ENCODE results near the gene SVOP.
A peak's percentile ranks its signal among the peaks of the same experiment; 100 is the strongest.
"Not testable (repeated sequence)": the region's sequence is repeated elsewhere in the genome, so short reads cannot be mapped to it uniquely, and the experiment has no call there.

SVOP gene

GRCh38 chr12:109009766-109010165 is 11.1 kb downstream of the SVOP start:
- H3K27me3 Mint-ChIP-seq (ENCODE audit: low read depth) = peaks cover 33% of the 10 kb centered on the region
- TF ChIP-seq, protein P1, sequence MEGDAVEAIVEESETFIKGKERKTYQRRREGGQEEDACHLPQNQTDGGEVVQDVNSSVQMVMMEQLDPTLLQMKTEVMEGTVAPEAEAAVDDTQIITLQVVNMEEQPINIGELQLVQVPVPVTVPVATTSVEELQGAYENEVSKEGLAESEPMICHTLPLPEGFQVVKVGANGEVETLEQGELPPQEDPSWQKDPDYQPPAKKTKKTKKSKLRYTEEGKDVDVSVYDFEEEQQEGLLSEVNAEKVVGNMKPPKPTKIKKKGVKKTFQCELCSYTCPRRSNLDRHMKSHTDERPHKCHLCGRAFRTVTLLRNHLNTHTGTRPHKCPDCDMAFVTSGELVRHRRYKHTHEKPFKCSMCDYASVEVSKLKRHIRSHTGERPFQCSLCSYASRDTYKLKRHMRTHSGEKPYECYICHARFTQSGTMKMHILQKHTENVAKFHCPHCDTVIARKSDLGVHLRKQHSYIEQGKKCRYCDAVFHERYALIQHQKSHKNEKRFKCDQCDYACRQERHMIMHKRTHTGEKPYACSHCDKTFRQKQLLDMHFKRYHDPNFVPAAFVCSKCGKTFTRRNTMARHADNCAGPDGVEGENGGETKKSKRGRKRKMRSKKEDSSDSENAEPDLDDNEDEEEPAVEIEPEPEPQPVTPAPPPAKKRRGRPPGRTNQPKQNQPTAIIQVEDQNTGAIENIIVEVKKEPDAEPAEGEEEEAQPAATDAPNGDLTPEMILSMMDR (IDR thresholded peaks at IDR 0.05; ENCODE audit: unreplicated experiment in 3 of 3) = no peak
- no peaks in the 10 kb centered on the region for H3K9me3 Mint-ChIP-seq
- peak overlapping the region in 1 of 3 experiments; percentile 34 for H3K27ac Mint-ChIP-seq
- H3K4me1 Mint-ChIP-seq = no peaks in the 10 kb centered on the region
- H3K36me3 Mint-ChIP-seq (ENCODE audit: low read depth) = no peaks in the 10 kb centered on the region
- no peak overlapping the region for H3K4me3 Mint-ChIP-seq

GRCh38 chr12:109004017-109004416 is 16.9 kb downstream of the SVOP start:
- Mint-ChIP-seq H3K4me3 (no peak overlapping the region), H3K36me3 (ENCODE audit: low read depth) (no peaks in the 10 kb centered on the region), H3K4me1 (no peaks in the 10 kb centered on the region), H3K9me3 (no peaks in the 10 kb centered on the region), H3K27ac (no peak overlapping the region), H3K27me3 (ENCODE audit: low read depth) (peaks cover 15% of the 10 kb centered on the region)
- TF ChIP-seq, protein P1 (IDR thresholded peaks at IDR 0.05; ENCODE audit: unreplicated experiment in 3 of 3) = no peak

DNA sequence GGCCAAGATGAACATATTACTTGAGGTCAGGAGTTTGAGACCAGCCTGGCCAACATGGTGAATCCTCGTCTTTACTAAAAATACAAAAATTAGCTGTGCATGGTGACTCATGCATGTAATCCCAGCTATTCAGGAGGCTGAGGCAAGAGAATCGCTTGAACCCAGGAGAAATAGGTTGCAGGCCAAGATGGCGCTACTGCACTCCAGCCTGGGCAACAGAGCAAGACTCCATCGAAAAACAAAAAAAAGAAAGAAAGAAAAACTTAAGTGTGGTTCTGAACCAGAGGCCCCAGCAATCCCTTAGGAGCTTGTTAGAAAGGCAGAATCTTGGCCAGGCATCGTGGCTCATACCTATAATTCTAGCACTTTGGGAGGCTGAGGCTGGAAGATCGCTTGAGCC is 24.5 kb downstream of the SVOP start:
- H3K4me3 Mint-ChIP-seq = no peak overlapping the region
- H3K9me3 Mint-ChIP-seq = no peaks in the 10 kb centered on the region
- TF ChIP-seq, protein P1 (IDR thresholded peaks at IDR 0.05; ENCODE audit: unreplicated experiment in 3 of 3) = no peak

DNA sequence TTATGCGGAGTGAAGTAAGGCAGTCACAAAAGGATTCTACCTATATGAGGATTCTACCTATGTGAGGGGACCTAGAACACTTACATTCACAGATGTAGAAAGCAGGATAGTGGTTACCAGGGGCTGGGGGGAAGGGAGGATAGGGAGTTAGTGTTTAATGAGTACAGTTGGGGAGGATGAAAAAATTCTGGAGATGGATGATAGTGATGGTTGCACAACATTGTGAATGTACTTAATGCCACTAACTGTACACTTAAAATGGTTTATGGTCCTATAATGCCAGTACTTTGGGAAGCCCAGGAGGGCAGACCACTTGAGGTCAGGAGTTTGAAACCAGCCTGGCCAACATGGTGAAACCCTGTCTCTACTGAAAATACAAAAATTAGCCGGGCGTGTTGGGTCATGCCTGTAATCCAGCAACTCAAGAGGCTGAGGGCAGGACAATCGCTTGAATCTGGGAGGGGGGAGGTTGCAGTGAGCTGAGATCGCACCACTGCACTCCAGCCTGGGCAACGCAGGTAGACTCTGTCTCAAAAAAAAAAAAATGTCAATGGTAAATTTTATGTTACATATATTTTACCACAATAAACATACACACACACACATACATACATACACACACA is 25.4 kb downstream of the SVOP start:
- H3K27me3 Mint-ChIP-seq (ENCODE audit: low read depth) = peaks cover 11% of the 10 kb centered on the region
- no peak overlapping the region for H3K4me3 Mint-ChIP-seq
- H3K27ac Mint-ChIP-seq = no peak overlapping the region
- no peaks in the 10 kb centered on the region for H3K4me1 Mint-ChIP-seq
- TF ChIP-seq, protein P1 (IDR thresholded peaks at IDR 0.05; ENCODE audit: unreplicated experiment in 3 of 3) = no peak
- no peaks in the 10 kb centered on the region for H3K9me3 Mint-ChIP-seq
- no peaks in the 10 kb centered on the region for H3K36me3 Mint-ChIP-seq (ENCODE audit: low read depth)

More for the DNA sequence above, 24.5 kb downstream of the SVOP start:
- no peak overlapping the region for H3K27ac Mint-ChIP-seq
- H3K4me1 Mint-ChIP-seq = no peaks in the 10 kb centered on the region
- H3K27me3 Mint-ChIP-seq (ENCODE audit: low read depth) = peaks cover 7% of the 10 kb centered on the region
- no peaks in the 10 kb centered on the region for H3K36me3 Mint-ChIP-seq (ENCODE audit: low read depth)

DNA sequence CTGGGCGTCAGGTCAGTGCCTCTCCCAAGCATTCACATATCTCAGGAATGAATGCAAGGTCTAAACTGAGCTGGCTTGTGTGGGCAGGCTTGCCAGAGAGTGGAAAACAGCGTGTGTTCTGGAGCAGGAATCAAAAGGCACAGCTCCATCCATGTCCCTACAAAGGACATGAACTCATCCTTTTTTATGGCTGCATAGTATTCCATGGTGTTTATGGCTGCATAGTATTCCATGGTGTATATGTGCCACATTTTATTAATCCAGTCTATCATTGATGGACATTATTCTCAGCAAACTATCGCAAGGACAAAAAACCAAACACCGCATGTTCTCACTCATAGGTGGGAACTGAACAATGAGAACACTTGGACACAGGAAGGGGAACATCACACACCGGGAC is 30.8 kb downstream of the SVOP start:
- H3K9me3 Mint-ChIP-seq; H3K4me3 Mint-ChIP-seq; H3K4me1 Mint-ChIP-seq; H3K27ac Mint-ChIP-seq; H3K36me3 Mint-ChIP-seq (ENCODE audit: low read depth): not testable (repeated sequence)
- H3K27me3 Mint-ChIP-seq (ENCODE audit: low read depth) = peaks cover 24% of the 10 kb centered on the region

DNA sequence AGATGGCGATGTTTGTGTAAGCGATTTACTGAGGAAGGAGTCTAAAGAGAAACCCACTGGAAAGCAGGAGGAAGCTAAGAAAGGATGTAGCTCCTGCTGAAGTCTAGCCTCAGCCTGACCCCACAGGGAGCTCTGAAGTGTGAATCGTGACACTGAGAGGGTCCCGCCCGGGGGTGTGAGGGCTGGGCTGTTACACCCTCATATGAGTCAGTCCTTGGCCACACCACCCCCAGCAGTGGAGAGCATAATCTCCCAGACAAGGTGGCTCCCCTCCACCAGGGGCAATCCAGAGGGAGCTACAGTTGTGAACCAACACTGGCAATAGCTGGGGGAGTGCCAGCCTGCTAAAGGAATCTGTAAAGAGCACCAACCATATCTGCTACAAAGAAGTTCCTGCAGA is 31.5 kb downstream of the SVOP start:
- Mint-ChIP-seq H3K9me3 (no peaks in the 10 kb centered on the region), H3K27me3 (ENCODE audit: low read depth) (peaks cover 24% of the 10 kb centered on the region), H3K4me3 (no peak overlapping the region), H3K4me1 (no peaks in the 10 kb centered on the region), H3K36me3 (ENCODE audit: low read depth) (no peaks in the 10 kb centered on the region), H3K27ac (no peak overlapping the region)
- TF ChIP-seq, protein P1 (IDR thresholded peaks at IDR 0.05; ENCODE audit: unreplicated experiment in 3 of 3) = no peak

All from nephron (organoid).